Activated gamma-delta T cell treated with Interleukin-2 at 50 U/mL for 16 hours (primary cell): ENCODE data around the gene WDR86.

Experiments used
- DNase-seq: peaks from one replicate; pipeline ENCODE4 v3.0.0-alpha.2; 2020

WDR86 gene

GRCh38 chr7:151378011-151378410 is 31.8 kb downstream of the WDR86 start:
- DNase-seq = no peak

GRCh38 chr7:151377406-151377805 is 32.4 kb downstream of the WDR86 start:
- DNase-seq = no peak

DNA sequence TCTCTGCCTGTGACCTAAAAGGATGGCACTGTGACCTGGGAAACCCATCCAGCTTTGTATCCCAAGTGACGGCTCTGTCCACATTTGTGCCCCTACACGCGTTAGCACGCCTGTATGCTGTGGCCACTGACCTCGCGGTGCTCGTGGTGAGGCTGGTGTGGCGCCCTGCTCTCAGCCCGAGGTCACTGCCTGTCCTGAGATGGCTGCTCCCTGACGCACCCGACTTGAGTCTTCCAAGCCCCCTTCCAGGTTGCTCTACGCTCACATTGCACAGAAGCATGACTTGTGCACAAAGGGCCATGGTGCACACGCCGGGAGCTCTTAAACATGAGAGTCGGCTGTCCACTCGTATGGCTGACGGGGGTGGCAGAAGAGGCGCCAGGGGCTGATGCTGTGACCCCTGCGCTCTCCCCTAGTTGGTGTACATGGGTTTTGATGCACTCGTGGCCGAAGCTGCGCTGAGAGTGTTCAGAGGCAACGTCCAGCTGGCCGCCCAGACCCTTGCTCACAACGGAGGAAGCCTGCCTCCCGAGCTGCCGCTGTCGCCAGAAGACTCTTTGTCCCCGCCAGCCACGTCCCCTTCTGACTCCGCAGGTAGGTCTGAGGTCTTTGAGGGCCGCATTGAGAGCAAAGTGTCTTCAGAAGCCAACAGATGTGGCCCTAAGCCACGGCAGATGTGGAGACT is 33.5 kb downstream of the WDR86 start:
- no peak for DNase-seq

DNA sequence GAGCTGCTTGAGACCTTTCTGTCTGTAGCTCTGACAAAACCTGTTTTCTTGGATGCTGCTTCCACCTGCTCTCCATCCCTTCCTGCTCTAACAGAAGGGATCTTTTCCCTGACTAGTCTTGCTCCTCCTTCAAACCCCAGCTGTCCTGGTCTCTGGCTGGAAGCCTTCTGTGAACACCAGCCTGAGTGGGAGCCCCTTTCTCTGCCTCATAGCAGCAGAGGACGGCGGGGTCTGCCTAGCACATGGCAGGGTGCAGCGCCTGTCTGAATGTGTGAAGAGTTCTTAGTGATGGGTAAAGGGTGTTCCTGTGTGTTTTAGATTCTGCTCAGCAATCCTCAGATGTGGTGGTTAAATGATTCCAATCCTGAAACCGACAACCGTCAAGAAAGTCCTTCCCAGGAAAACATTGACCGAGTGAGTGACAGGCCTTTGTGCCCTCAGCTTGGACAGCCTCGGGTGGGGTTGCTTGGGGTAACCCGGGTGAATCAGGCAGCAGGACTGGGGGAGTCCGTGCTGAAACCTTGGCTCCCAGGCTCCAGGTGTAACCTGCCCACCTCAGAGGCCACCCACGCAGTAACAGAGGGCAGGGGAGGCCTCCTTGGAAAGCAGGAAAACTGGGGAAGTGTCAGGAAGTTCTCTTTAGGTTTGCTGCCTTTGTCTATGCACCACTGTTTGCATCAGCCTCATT is 34.2 kb downstream of the WDR86 start:
- no peak for DNase-seq

DNA sequence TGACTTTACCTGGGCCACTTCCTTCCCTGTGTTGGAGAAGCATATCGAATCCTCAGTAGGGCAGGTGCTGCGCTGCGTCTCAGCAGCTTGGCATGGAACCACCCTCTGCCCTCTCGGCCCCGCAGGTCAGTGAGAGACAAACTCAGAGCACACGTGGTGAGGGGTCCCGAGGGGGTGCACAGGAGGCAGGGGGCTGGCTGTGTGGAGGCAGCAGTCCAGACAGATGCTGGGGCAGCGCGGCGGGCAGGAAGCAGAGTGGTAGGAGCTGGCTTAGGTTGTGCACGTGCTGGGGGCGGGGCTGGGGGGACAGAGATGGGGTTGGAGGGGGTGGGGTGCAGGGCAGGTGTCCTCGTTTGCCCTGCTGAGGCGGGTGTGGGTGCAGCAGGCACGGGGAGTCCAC is 35.1 kb downstream of the WDR86 start:
- DNase-seq = no peak

GRCh38 chr7:151374139-151374538 is 35.7 kb downstream of the WDR86 start:
- DNase-seq = no peak

DNA sequence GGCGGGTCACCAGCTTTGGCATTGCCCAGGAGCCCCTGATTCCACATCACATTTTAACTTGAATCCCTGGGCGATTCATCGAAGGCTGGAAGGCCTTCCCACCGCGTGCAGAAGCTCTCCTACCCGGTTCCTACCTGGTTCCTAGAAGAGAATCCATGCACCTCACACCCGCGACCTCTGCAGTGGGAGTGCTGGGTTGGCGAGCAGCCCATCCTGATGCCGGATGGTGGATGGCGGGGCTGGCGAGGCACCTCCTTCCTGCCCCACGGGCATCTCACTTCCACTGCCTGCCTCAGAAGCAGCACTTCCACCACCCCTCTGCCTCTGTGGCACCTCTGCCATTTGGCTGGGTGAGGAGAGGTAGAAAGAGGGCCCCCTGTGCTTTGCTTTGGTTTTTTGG is 36.2 kb downstream of the WDR86 start:
- no peak for DNase-seq

DNA sequence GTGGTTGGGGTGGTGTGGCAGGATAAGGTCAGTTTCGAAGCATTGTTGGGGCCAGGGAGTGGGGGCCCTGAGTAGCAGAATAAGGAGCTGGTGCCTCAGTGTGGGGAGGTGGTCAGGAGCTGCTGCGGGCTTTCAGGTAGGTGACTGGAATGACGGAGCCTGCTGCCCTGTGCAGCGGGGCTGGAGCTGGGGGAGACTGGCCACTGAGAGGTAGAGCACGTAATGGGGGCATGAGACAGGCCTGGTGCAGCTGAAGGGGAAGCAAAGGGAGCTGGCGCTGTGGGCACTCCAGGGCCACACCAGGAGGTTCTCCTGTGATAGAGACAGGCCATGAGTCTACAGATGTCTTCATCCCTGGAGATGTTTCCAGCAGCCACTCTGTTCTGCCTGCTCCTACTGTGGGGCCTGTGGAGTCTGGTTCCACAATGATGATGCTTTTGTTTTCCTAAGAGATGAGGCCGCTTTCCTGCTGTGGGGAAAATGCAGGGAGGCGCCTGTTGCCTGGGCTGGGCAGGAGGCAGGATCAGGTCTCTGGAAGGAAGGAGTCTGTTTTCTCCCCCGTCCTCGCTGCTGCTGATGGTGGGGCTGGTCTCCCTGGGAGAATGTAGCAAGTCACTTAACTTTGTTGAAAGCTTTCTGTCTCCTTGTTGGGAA is 37.1 kb downstream of the WDR86 start:
- no peak for DNase-seq

DNA sequence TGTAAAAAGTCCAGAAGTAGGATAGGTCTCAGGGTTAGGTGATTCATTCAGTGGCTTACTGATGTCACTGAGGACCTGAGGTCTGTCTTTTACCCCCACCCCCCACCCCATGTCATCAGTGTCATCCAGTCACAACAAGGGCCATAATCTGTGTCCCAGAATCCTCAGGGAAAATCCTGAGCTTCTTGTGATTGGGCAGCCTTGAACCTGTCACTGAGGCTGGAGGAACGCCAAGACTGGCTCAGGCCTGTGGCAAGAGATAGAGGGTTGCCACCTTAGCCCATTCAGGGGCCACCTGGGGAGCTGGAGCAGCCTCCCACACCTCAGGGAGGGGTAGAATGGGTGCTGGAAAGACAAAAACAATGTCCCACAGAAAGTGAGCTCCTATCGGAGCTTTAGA is 38.6 kb downstream of the WDR86 start:
- DNase-seq = no peak

DNA sequence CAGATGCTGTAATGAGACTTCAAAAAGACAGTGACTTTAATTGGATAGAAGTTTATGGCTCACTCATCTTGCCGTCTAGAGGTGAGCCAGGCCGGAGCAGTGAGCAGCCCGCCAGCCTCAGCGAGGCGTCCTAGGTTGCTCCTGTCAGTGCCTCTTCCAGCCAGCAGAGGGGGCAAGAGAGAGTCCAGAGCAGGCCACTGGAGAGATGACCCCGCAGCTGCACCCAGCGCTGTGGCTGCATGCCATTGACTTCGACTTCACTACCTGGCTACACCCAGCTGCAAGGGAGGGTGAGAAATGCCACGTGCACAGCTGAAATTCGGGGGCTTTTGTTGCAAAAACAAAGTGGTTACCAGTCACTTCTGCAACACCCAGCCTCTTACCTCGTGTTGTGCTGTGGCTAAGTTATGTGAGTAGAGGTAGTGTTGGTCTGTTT is 41.7 kb downstream of the WDR86 start:
- DNase-seq = peak; percentile 77

DNA sequence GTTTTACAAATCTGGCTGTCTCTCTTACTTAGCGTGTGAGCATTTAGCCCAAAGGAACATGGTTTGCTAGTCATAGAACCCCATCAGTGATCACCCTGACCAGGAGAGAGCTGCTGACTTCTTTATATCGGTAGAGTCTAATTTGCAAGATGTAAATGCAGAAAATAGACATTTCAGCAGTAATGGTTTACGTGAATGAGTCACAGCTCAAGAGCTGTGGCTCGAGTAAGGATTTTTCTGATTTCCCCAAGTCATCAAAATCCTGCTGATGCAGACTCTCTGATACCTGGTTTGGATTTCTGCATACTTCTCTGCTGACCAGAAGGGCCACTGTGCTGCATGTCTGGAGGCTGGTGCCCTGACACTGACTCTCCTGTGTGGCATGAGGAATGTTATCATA is 42.6 kb downstream of the WDR86 start:
- DNase-seq = no peak

- DNase-seq = no peak
Observed at GRCh38 chr7:151366880-151367222, 43.0 kb downstream of the WDR86 start.

DNA sequence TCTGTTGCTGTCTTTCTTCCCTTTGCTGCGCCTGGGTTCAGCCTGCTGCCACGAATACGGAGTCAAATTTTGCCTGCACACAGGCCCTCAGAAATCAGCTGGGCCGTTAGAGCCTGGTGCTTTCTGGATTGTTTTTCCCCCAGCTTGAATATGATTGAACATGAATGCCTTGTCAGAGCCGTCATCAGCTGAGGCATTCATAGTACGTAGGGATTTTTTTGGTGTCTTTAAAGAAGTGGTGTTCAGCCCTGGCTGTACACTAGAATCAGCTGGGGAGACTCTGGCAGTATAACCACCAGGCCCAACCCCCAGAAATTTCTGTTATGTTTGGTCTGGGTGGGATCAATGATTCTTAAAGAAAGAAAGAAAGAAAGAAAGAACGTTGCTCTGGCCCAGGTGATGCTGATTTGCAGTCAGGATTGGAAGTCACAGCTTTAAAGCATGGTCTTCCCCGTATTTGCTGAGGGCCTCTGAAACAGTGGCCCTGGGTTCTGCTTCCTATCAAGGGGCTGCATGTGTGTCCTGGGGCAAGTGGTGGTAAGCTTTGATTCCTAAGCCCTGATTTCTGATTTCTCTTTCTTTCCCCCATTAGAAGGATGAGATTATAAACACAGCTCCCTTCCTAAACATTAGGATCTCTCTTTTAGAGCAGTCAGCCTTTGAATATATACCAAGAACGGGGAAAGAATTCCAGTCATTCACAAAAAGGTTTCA is 43.5 kb downstream of the WDR86 start:
- no peak for DNase-seq

DNA sequence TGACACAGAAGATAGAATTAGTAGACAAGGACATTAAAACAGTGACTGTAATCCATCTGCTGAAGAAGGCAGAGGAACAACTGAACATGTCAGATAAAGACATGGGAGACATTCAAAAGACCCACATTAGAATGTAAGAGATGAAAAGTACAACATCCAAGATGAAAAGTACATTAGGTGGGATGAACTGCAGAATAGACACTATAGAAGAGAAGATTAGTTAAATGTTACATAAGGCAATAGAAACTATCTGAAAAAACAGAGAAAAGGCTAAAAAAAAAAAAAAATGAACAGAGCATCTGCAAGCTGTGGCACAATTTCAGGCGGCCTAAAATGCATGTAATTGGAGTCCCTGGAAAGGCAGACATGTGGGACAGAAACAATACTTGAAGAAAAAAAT is 46.7 kb downstream of the WDR86 start:
- DNase-seq = no peak

- DNase-seq = no peak
Observed at GRCh38 chr7:151361193-151361959, 48.5 kb downstream of the WDR86 start.

- no peak for DNase-seq
Observed at GRCh38 chr7:151352512-151352911, 57.3 kb downstream of the WDR86 start.

GRCh38 chr7:151351967-151352366 is 57.9 kb downstream of the WDR86 start:
- peak; percentile 55 for DNase-seq

DNA sequence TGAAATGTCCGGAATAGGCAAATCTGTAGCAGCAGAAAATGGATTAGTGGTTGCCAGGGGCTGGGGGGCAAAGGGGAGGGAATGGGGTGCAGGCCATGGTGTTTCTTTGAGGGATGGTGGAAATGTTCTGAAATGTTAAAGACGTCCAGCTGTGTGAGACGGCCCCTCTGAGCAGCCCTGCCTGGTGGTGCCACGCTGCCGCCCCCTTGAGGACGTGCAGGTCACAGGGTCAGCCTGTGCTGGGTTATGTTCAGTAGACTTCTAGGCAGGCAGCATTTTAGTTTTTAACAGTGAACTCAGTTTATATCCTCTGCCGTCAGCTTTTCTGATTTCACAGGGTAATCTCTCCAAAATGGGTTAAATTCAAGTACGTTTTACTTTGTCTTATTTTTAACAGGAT is 58.8 kb downstream of the WDR86 start:
- no peak for DNase-seq

GRCh38 chr7:151349507-151349853 is 60.4 kb downstream of the WDR86 start:
- DNase-seq = no peak

DNA sequence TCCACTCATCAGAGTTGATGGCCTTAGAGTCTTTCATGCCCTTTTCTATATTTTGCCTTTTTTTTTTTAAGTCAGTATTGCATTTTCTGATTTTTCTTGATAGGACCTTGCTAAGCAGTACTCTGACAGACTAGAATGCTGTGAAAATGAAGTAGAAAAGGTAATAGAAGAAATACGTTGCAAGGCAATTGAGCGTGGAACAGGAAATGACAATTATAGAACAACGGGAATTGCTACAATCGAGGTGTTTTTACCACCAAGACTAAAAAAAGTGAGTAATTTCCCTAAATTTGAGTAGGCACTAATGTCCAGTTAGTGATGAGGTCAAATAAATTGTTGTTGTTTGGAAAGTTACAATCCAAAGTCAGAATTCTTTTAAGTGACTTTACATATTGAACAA is 60.9 kb downstream of the WDR86 start:
- no peak for DNase-seq

DNA sequence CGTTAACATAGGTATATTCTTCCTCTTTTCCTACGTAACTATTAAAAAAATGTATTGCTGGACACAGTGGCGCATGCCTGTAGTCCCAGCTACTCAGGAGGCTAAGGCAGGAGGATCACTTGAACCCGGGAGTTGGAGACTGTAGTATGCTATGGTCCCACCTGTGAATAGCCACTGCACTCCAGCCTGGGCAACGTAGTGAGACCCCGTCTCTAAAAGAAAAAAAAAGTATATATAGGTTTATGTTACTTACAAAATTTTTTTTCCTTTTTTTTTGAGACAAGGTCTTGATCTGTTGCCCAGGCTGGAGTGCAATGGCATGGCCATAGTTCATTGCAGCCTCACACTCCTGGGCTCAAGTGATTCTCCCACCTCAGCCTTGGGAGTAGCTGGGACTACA is 62.6 kb downstream of the WDR86 start:
- DNase-seq = no peak

GRCh38 chr7:151346470-151346769 is 63.4 kb downstream of the WDR86 start:
- no peak for DNase-seq
